Stimulated activated CD8-positive, alpha-beta memory T cell treated with anti-CD3 and anti-CD28 coated beads, Interleukin-7, amount 100 ng/mL, for 48 hours (primary cell): Measurements from ENCODE around the gene SASH3.
"Not testable (repeated sequence)": the region's sequence is repeated elsewhere in the genome, so short reads cannot be mapped to it uniquely, and the experiment has no call there.

ENCODE experiments used
- DNase-seq, 2 donors: peaks; one replicate each; pipeline ENCODE4 v3.0.0-alpha.2; 2020; ENCODE audit warnings: low read depth in 1 of 2; ENCODE audit errors: extremely low read depth in 1 of 2

The SASH3 gene

GRCh38 chrX:129779747-129780146 lies at the start of gene SASH3:
TSS of gene SASH3 (plus strand) at chrX:129779949. CDS start at chrX:129780098, 149 bp downstream.
- no peak for DNase-seq

DNA sequence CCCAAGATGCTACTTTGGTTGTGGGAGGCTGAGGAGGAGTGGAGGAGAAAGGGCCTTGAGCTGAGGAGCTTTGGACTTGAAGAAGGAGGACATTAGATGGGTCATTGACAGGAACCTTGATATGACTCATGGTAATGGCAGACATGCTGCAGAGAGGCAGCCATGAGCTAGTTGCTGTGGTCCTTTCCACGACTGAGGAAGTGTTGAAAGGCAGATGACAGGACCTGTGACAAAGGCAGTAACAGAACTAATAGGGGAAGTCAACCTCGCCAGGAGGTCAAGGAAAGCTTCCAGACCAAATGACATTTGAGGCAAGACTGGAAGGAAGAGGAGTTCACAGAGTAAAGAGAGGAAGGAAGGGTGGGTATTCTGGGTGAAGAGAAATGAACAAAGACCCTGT lies 48.5 kb upstream of the SASH3 start:
- no peak for DNase-seq

- DNase-seq, result no peak
Observed at GRCh38 chrX:129732857-129733256, 46.9 kb upstream of the SASH3 start.

DNA sequence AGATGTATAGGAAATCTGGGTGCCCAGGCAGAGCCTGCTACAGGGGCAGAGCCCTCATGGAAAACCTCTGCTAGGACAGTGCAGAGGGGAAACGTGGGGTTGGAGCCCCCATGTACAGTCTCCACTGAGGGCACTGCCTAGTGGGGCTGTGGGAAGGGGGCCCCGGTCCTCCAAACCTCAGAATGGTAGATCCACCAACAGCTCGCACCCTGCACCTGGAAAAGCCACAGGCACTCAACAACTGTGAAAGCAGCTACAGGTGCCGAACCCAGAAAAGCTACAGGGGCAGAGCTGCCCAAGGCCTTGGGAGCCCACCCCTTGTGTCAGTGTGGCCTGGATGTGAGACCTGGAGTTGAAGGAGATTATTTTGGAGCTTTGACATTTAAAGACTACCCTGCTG lies 46.4 kb upstream of the SASH3 start:
- DNase-seq, result no peak

DNA sequence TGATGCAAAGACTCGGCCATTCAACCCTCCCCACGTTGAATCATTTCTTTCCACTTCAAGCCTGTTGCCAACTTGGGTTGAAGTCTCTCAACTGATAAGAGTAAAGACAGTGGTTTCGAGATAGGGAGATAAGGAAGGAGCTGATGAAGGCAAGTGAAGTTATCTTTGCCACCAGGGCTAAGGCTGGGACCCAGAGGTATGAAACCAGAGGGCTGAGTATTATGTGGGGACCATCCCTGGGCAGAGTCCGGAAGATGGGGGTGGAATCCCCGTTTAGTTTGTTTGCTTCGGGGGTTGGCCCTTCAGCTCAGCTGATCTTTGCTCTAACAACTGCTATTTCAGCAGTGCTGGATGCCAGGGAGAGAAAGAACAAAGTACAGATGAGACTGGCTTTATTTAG lies 43.3 kb upstream of the SASH3 start:
- DNase-seq, result no peak

GRCh38 chrX:129737916-129738315 lies 41.8 kb upstream of the SASH3 start:
- no peak for DNase-seq

- no peak for DNase-seq
Observed at GRCh38 chrX:129738466-129739308, 41.1 kb upstream of the SASH3 start, which contains the start of gene XPNPEP2. TSS of gene XPNPEP2 (plus strand) at chrX:129738979. CDS start at chrX:129739214, 235 bp downstream.

- no peak for DNase-seq
Observed at GRCh38 chrX:129739578-129739977, 40.2 kb upstream of the SASH3 start.

GRCh38 chrX:129741880-129742758 lies 37.6 kb upstream of the SASH3 start:
- no peak for DNase-seq

- not testable (repeated sequence) for DNase-seq
Observed at GRCh38 chrX:129742759-129743152, 37.0 kb upstream of the SASH3 start.

DNA sequence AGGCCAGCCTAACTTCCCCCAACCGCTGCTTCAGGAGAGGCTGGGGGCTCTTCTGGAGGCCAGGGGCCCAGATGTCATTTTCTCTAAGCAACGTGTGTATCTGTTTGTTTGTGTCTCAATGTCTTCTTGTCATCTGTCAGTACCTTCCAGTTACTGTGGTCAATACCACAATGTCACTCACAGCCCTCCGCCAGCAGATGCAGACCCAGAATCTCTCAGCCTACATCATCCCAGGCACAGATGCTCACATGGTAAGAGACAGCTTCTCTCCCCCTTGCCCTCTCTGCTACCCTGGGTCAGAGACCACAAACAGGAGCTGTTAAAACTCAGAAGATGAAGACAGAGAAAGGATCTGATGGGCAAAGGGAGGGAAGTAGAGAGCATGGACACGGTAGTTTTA lies 35.9 kb upstream of the SASH3 start:
- no peak for DNase-seq

DNA sequence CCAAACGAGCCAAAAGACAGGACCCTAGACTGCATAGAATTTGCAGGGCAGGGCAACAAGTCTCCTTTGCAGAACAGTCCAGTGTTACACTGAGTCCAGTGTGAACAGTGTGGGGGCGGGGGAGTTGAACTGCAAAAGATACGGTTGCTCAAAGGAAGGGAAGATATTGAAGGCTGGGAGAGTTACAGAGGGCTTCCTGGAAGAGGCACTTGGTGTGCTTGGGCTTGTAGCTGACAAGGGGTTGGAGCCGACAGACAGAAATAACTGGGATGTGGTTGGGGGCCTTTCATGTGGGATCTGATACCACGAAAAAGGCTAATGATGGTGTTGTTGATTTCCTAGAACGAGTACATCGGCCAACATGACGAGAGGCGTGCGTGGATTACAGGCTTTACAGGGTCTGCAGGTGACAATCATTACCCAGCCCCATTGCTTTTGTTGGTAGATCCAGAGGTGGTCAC lies 34.9 kb upstream of the SASH3 start:
- DNase-seq, result no peak

DNA sequence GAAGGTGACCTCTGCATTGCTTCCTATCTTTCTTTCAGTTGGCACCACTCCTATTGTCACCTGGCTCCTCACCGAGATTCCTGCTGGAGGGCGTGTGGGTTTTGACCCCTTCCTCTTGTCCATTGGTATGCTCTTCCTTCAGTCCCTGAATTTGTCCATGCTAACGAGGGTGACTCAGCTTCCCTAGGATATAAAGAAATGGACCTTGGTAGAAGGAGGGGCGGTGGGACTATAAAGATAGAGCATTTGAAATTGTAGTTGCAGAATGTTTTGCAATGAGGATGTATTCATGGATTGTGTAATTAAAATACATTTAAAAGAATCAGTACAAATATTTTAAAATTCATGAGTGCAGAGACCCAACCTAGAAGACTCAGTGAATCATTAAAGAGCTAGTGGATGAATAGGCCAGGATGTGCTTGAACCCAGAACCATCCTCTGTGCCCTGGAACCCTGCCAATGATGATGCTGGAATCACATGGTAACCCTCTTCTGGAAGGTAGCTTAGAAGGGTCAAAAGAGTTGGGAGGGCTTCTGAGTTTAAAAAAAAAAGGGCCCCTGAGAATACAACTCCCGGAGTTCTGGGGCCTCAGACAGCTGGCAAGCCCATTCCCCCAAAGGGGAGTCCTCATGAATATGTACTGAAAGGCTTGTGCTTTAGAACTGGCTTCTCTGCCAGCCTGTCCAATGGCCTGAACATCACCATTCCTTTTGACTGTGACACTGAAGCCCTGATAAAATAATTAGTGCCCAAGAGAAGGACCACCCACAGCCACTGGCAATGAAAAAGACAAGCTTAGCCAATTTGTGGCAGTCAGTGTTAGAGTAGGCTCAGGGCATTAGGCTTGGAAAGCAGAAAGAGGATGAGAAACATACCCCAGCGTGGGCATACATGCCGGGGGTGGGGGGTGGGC lies 32.9 kb upstream of the SASH3 start:
- no peak for DNase-seq

GRCh38 chrX:129747533-129747932 lies 32.2 kb upstream of the SASH3 start:
- DNase-seq, result no peak

GRCh38 chrX:129748305-129748704 lies 31.4 kb upstream of the SASH3 start:
- no peak for DNase-seq

DNA sequence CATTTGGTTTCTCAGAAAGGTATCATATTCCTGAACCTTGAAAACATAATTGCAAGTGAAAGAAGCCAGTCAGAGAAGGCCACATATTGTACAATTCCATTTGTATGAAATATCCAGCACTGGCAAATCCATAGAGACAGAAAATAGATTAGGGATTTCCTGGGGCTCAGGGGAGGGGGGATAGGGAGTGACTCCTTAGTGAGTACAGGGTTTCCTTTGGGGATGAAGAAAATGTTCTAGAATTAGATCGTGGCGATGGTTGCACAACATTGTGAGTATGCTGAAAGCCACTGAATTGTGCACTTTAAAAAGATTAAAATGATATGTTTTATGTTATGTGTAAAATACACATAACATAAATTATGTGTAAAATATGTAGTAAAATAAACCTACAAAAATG lies 30.7 kb upstream of the SASH3 start:
- DNase-seq, result no peak

- no peak for DNase-seq
Observed at GRCh38 chrX:129750971-129751370, 28.8 kb upstream of the SASH3 start.

DNA sequence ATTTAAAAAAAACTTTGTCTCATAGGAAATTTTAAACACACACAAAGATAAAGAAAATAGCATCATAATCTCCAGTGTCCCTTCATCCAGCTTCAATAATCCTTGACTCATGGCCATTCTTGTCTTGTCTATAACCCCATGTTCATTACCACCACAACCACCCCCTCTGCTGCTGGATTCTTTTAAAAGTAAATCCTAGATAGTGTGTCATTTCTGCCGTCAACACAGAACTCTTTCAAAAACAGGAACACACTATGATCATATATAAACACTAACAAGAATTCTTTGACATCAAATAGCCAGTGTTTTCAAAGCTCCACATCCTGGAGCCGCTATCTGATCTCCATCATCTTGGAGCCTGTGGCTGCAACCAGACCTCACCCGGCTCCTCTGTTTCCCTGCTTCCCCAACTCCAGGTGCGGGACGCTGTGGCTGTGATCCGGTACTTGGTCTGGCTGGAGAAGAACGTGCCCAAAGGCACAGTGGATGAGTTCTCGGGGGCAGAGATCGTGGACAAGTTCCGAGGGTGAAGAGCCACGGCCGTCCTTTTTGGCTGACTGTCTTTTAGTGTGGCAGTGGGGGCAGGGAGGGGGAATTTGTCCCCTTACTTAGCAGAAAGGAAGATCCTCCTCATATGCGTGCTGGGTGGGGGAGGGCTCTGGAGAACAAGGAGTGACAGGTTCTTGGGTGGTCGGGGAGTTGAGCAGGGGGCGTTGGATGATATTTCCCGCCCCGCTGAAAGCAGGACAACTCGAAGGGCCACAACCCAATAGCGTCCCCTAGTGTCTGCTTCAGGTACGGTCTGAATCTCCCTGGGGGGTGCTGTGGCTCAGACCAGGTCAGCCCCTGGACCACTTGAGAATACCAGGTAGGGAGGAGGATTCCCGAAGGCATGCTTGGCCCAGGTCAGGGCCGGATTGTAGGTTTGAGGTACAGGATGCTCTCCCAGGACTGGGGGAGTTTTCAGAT lies 25.4 kb upstream of the SASH3 start:
- no peak for DNase-seq
